ENCODE measurements around the gene ASIC2.

The ASIC2 gene

GRCh38 chr17:33076979-33077378 is 216.1 kb downstream of the ASIC2 start:
- H3K4me3 ChIP-seq (ENCODE audit: low read length): no peak overlapping the region
- no peaks in the 10 kb centered on the region for H3K27me3 ChIP-seq (ENCODE audit: control insufficient read depth, low read length)

DNA sequence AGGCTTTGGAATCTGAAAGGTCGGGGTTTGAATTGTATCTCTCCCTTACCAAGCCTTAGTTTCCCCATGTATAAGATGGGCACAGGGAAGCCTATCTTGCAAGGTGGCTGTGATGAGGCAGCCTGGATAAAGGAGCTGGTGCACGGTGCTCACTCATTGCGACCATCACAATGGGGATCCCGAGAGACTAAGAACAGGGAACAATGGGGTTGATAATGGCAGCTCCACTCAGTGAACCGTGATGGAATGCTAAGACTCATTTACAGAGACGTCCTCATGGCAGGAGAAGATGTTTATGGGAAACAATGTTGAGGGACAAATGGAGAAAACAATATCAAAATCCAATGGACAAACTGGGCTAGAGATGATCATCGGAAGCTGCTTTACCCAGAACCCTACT is 219.7 kb downstream of the ASIC2 start:
- no peaks in the 10 kb centered on the region for H4K20me1 ChIP-seq (ENCODE audit: control insufficient read depth, insufficient read depth, low read depth, low read length)
- no peak overlapping the region for H3K27ac ChIP-seq (ENCODE audit: low read depth, low read length)
- no peak for TF ChIP-seq EZH2phosphoT487 (IDR thresholded peaks at IDR 0.05; ENCODE audit: borderline replicate concordance, low read length)
- TF ChIP-seq, protein P1, sequence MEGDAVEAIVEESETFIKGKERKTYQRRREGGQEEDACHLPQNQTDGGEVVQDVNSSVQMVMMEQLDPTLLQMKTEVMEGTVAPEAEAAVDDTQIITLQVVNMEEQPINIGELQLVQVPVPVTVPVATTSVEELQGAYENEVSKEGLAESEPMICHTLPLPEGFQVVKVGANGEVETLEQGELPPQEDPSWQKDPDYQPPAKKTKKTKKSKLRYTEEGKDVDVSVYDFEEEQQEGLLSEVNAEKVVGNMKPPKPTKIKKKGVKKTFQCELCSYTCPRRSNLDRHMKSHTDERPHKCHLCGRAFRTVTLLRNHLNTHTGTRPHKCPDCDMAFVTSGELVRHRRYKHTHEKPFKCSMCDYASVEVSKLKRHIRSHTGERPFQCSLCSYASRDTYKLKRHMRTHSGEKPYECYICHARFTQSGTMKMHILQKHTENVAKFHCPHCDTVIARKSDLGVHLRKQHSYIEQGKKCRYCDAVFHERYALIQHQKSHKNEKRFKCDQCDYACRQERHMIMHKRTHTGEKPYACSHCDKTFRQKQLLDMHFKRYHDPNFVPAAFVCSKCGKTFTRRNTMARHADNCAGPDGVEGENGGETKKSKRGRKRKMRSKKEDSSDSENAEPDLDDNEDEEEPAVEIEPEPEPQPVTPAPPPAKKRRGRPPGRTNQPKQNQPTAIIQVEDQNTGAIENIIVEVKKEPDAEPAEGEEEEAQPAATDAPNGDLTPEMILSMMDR (IDR thresholded peaks at IDR 0.05; ENCODE audit: low read depth, low read length, poor library complexity, severe bottlenecking): no peak
- no peaks in the 10 kb centered on the region for H3K79me2 ChIP-seq (ENCODE audit: control insufficient read depth, low read length)
- H3K36me3 ChIP-seq (ENCODE audit: control insufficient read depth, low read length): no peaks in the 10 kb centered on the region
- no peak overlapping the region for H3K4me2 ChIP-seq (ENCODE audit: low read length)
- H3K27me3 ChIP-seq (ENCODE audit: control insufficient read depth, low read length): no peaks in the 10 kb centered on the region
- no peaks in the 10 kb centered on the region for H3K9me3 ChIP-seq (ENCODE audit: control insufficient read depth, insufficient read depth, low read length)
- H3K9me2 ChIP-seq (replicated peaks; ENCODE audit: control insufficient read depth, low read length): no peaks in the 10 kb centered on the region
- H3K4me3 ChIP-seq (ENCODE audit: low read length): no peak overlapping the region
- no peaks in the 10 kb centered on the region for H3F3A ChIP-seq (ENCODE audit: control insufficient read depth, insufficient read depth)
- no peaks in the 10 kb centered on the region for H3K4me1 ChIP-seq (ENCODE audit: control insufficient read depth, low read length)

More at GRCh38 chr17:33076979-33077378, 216.1 kb downstream of the ASIC2 start:
- Histone ChIP-seq H4K20me1 (ENCODE audit: control insufficient read depth, insufficient read depth, low read depth, low read length) (no peaks in the 10 kb centered on the region), H3K9me3 (ENCODE audit: control insufficient read depth, insufficient read depth, low read length) (no peaks in the 10 kb centered on the region), H3K4me1 (ENCODE audit: control insufficient read depth, low read length) (no peaks in the 10 kb centered on the region), H3F3A (ENCODE audit: control insufficient read depth, insufficient read depth) (no peaks in the 10 kb centered on the region), H3K79me2 (ENCODE audit: control insufficient read depth, low read length) (no peaks in the 10 kb centered on the region), H3K27ac (ENCODE audit: low read depth, low read length) (no peak overlapping the region), H3K9me2 (replicated peaks; ENCODE audit: control insufficient read depth, low read length) (no peaks in the 10 kb centered on the region), H3K36me3 (ENCODE audit: control insufficient read depth, low read length) (no peaks in the 10 kb centered on the region), H3K4me2 (ENCODE audit: low read length) (no peak overlapping the region)
- no peak for TF ChIP-seq EZH2phosphoT487 (IDR thresholded peaks at IDR 0.05; ENCODE audit: borderline replicate concordance, low read length)
- TF ChIP-seq, protein P1 (IDR thresholded peaks at IDR 0.05; ENCODE audit: low read depth, low read length, poor library complexity, severe bottlenecking): no peak

- no peak overlapping the region for H3K4me2 ChIP-seq (ENCODE audit: low read length)
- no peaks in the 10 kb centered on the region for H3K79me2 ChIP-seq (ENCODE audit: control insufficient read depth, low read length)
- no peaks in the 10 kb centered on the region for H3K9me2 ChIP-seq (replicated peaks; ENCODE audit: control insufficient read depth, low read length)
- no peaks in the 10 kb centered on the region for H3K4me1 ChIP-seq (ENCODE audit: control insufficient read depth, low read length)
- H3K36me3 ChIP-seq (ENCODE audit: control insufficient read depth, low read length): no peaks in the 10 kb centered on the region
- no peak overlapping the region for H3K4me3 ChIP-seq (ENCODE audit: low read length)
- no peak overlapping the region for H3K27ac ChIP-seq (ENCODE audit: low read depth, low read length)
- no peaks in the 10 kb centered on the region for H3F3A ChIP-seq (ENCODE audit: control insufficient read depth, insufficient read depth)
- H4K20me1 ChIP-seq (ENCODE audit: control insufficient read depth, insufficient read depth, low read depth, low read length): no peaks in the 10 kb centered on the region
- TF ChIP-seq, protein P1 (IDR thresholded peaks at IDR 0.05; ENCODE audit: low read depth, low read length, poor library complexity, severe bottlenecking): no peak
- TF ChIP-seq EZH2phosphoT487 (IDR thresholded peaks at IDR 0.05; ENCODE audit: borderline replicate concordance, low read length): no peak
- no peaks in the 10 kb centered on the region for H3K27me3 ChIP-seq (ENCODE audit: control insufficient read depth, low read length)
- no peaks in the 10 kb centered on the region for H3K9me3 ChIP-seq (ENCODE audit: control insufficient read depth, insufficient read depth, low read length)
Observed at GRCh38 chr17:33072421-33073161, 220.5 kb downstream of the ASIC2 start.
